Right atrium auricular region (tissue), 2 donors: ENCODE measurements around the gene BACE2. TPM values are rescaled to one million over a fixed set of nuclear protein-coding genes. Genes with fewer than 3 reads are reported as not detected.

Experiments
- DNase-seq: peaks from one replicate; pipeline ENCODE4 v3.0.0-alpha.2; 2019; ENCODE audit warnings: low spot score
- H3K27ac ChIP-seq, 2 donors: fragments of 200-600 bp; sonication (generic); 1 replicate in 1 of 2; 2 replicates in 1 of 2; pipeline ENCODE4 v1.5.1; 2016 to 2019
- H3K27me3 ChIP-seq, 2 donors: fragments of 200-600 bp; sonication (generic); one replicate each; pipeline versions ENCODE4 v1.5.1 to v1.6.0; 2017 to 2019
- H3K36me3 ChIP-seq: fragments of 200-600 bp; sonication (generic); one replicate; pipeline ENCODE4 v1.5.1; 2016
- H3K4me1 ChIP-seq, 2 donors: fragments of 200-600 bp; sonication (generic); one replicate each; pipeline versions ENCODE4 v1.5.1 to v1.6.0; 2017 to 2019
- H3K4me3 ChIP-seq, 2 donors: fragments of 200-600 bp; sonication (generic); 1 replicate in 1 of 2; 2 replicates in 1 of 2; pipeline ENCODE4 v1.5.1; 2017 to 2019; ENCODE audit warnings: mild to moderate bottlenecking in 1 of 2, moderate library complexity in 1 of 2
- H3K9me3 ChIP-seq, 2 donors: fragments of 200-600 bp; sonication (generic); one replicate each; pipeline ENCODE4 v1.5.1; 2019
- CTCF ChIP-seq, 2 donors: fragments of 200-600 bp; sonication (generic); IDR thresholded peaks; one replicate each; pipeline ENCODE4 v1.5.1; 2019; ENCODE audit warnings: antibody characterized with exemption in 2 of 2
- total RNA-seq, 2 donors: library from RNA; depleted of rRNA; stranded (reverse); fragments of >200 nt; gene quantifications; one replicate each; pipeline ENCODE4 v1.1.0, GENCODE V29; 2016

Gene BACE2
- total RNA-seq, 2 donors from 2014 or later: 23.7 to 50.3 TPM

- TF ChIP-seq CTCF (IDR thresholded peaks at IDR 0.05): no peak
- peak overlapping the region; percentile 76 to 91 for H3K4me3 ChIP-seq
- no peaks in the 10 kb centered on the region for H3K36me3 ChIP-seq
- H3K27me3 ChIP-seq: no peaks in the 10 kb centered on the region
- peaks cover 0 to 36% of the 10 kb centered on the region in 2 donors for H3K4me1 ChIP-seq
- H3K27ac ChIP-seq: peak overlapping the region; percentile 96 to 97
- no peak for DNase-seq
- no peaks in the 10 kb centered on the region for H3K9me3 ChIP-seq
Observed at GRCh38 chr21:41166884-41167283, 1.1 kb upstream of the BACE2 start.

GRCh38 chr21:41168391-41169257 lies 664 bp downstream of the BACE2 start:
- Histone ChIP-seq H3K9me3 (no peaks in the 10 kb centered on the region), H3K27me3 (no peaks in the 10 kb centered on the region), H3K4me3 (peak overlapping the region; percentile 76 to 91), H3K4me1 (peaks cover 0 to 38% of the 10 kb centered on the region in 2 donors), H3K27ac (peak overlapping the region; percentile 96 to 97), H3K36me3 (no peaks in the 10 kb centered on the region)
- no peak for TF ChIP-seq CTCF (IDR thresholded peaks at IDR 0.05)
- peak; percentile 82 for DNase-seq

- H3K27me3 ChIP-seq: no peaks in the 10 kb centered on the region
- H3K4me3 ChIP-seq: peak overlapping the region; percentile 76 to 91
- DNase-seq: no peak
- no peaks in the 10 kb centered on the region for H3K36me3 ChIP-seq
- TF ChIP-seq CTCF (IDR thresholded peaks at IDR 0.05): no peak
- peak overlapping the region; percentile 96 to 97 for H3K27ac ChIP-seq
- no peaks in the 10 kb centered on the region for H3K9me3 ChIP-seq
- peaks cover 0 to 38% of the 10 kb centered on the region in 2 donors for H3K4me1 ChIP-seq
Observed at GRCh38 chr21:41169258-41169576, 1.3 kb downstream of the BACE2 start.

- Histone ChIP-seq H3K4me1 (peaks cover 0 to 38% of the 10 kb centered on the region in 2 donors), H3K4me3 (peak overlapping the region in 1 of 2 donors; percentile 91), H3K9me3 (no peaks in the 10 kb centered on the region), H3K36me3 (no peaks in the 10 kb centered on the region), H3K27ac (peak overlapping the region in 1 of 2 donors; percentile 97), H3K27me3 (no peaks in the 10 kb centered on the region)
- DNase-seq: no peak
- no peak for TF ChIP-seq CTCF (IDR thresholded peaks at IDR 0.05)
Observed at GRCh38 chr21:41169701-41170100, 1.7 kb downstream of the BACE2 start.

- peaks cover 0 to 38% of the 10 kb centered on the region in 2 donors for H3K4me1 ChIP-seq
- H3K36me3 ChIP-seq: no peaks in the 10 kb centered on the region
- DNase-seq: no peak
- no peak overlapping the region for H3K4me3 ChIP-seq
- H3K9me3 ChIP-seq: no peaks in the 10 kb centered on the region
- TF ChIP-seq CTCF (IDR thresholded peaks at IDR 0.05): peak; percentile 20 to 69
- peak overlapping the region; percentile 45 to 97 for H3K27ac ChIP-seq
- no peaks in the 10 kb centered on the region for H3K27me3 ChIP-seq
Observed at GRCh38 chr21:41170442-41170841, 2.5 kb downstream of the BACE2 start.
